Endothelial cell of umbilical vein (primary cell): ENCODE measurements around the gene SHC4. TPM values are rescaled to one million over a fixed set of nuclear protein-coding genes. Genes with fewer than 3 reads are reported as not detected.
A peak's percentile ranks its signal among the peaks of the same experiment; 100 is the strongest.

Source experiments
- BruUV-seq: library from RNA; stranded (reverse); fragments of 400-500 nt; replicated peaks from 2 replicates; lab custom pipeline; 2021; lab: Mats Ljungman, UMichigan
- CTCF ChIA-PET: fragments of 300-600, 350-600 bp; sonication (Branson Sonifier 250); formaldehyde crosslinking; loops from one replicate; lab custom pipeline; 2021; ENCODE audit warnings: antibody characterized with exemption, inconsistent platforms; lab: Charles Lee
- POLR2A ChIA-PET: fragments of 300-600, 350-600 bp; sonication (Branson Sonifier 250); formaldehyde crosslinking; loops from one replicate; lab custom pipeline; 2021; ENCODE audit warnings: antibody characterized with exemption, inconsistent platforms; lab: Charles Lee
- DNase-seq: peaks from one replicate; pipeline ENCODE4 v3.0.0-alpha.2; 2011; ENCODE audit warnings: low read depth, low spot score
- FAIRE-seq: peaks from 2 replicates; lab custom pipeline; 2011; peaks lifted over from hg19 to GRCh38; lab: Jason Lieb, UNC
- H2AFZ ChIP-seq: 2 replicates; pipeline ENCODE4 v1.6.0; 2012; ENCODE audit warnings: low read depth, low read length, control low read depth, inconsistent platforms
- H3K27ac ChIP-seq: 2 replicates; pipeline ENCODE4 v1.5.1; 2011; ENCODE audit warnings: low read depth, mild to moderate bottlenecking, control low read depth, low read length, moderate library complexity; ENCODE audit not compliant: insufficient read depth
- H3K27me3 ChIP-seq, 2 experiments: 2 replicates each; pipeline versions ENCODE4 v1.6.0 to v1.6.1; 2011; ENCODE audit warnings: low read length in 2 of 2, mixed read lengths in 1 of 2; ENCODE audit not compliant: control insufficient read depth in 2 of 2, insufficient read depth in 2 of 2
- H3K36me3 ChIP-seq, 2 experiments: 2 replicates in 1 of 2; 3 replicates in 1 of 2; pipeline ENCODE4 v1.5.1; 2011; ENCODE audit warnings: low read length in 2 of 2, mild to moderate bottlenecking in 1 of 2, moderate library complexity in 1 of 2; ENCODE audit not compliant: control insufficient read depth in 2 of 2, insufficient read depth in 2 of 2; ENCODE audit errors: extremely low read depth in 1 of 2
- H3K4me1 ChIP-seq: 3 replicates; pipeline ENCODE4 v1.5.1; 2011; ENCODE audit warnings: mild to moderate bottlenecking, low read length; ENCODE audit not compliant: control insufficient read depth, insufficient read depth; ENCODE audit errors: extremely low read depth
- H3K4me2 ChIP-seq: 2 replicates; pipeline ENCODE4 v1.6.1; 2011; ENCODE audit warnings: low read length, control low read depth, mixed read lengths; ENCODE audit not compliant: insufficient read depth
- H3K4me3 ChIP-seq, 3 experiments: fragments of 200-600 bp in 1 of 3; sonication (generic), shearing (Covaris generic) in 1 of 3; replicated peaks in 1 of 3; 2 replicates each; pipeline ENCODE4 v1.5.1; 2011 to 2016; ENCODE audit warnings: control low read depth in 3 of 3, low read length in 3 of 3, mild to moderate bottlenecking in 2 of 3, inconsistent platforms in 1 of 3, low read depth in 1 of 3, moderate library complexity in 1 of 3; ENCODE audit not compliant: insufficient read depth in 1 of 3
- H3K79me2 ChIP-seq: 2 replicates; pipeline ENCODE4 v1.6.0; 2012; ENCODE audit warnings: low read length, inconsistent platforms; ENCODE audit not compliant: control insufficient read depth, insufficient read depth
- H3K9ac ChIP-seq: replicated peaks from 2 replicates; pipeline ENCODE3; 2011; ENCODE audit warnings: low read length, control low read depth; ENCODE audit not compliant: insufficient read depth; ENCODE audit errors: extremely low read depth
- H3K9me1 ChIP-seq: replicated peaks from 3 replicates; pipeline ENCODE4 v1.6.0; 2011; ENCODE audit warnings: mild to moderate bottlenecking, low read length; ENCODE audit not compliant: control insufficient read depth, insufficient read depth; ENCODE audit errors: extremely low read depth
- H3K9me3 ChIP-seq: replicated peaks from 2 replicates; pipeline ENCODE4 v1.5.1; 2012; ENCODE audit warnings: low read length, inconsistent platforms; ENCODE audit not compliant: control insufficient read depth, insufficient read depth
- H4K20me1 ChIP-seq: replicated peaks from 2 replicates; pipeline ENCODE3; 2011; ENCODE audit warnings: mild to moderate bottlenecking, low read length; ENCODE audit not compliant: control insufficient read depth, insufficient read depth; ENCODE audit errors: extremely low read depth
- CTCF ChIP-seq, 2 donors: IDR thresholded peaks; 1 replicate in 1 of 2; 2 replicates in 1 of 2; pipeline ENCODE4 v1.5.1; 2011; ENCODE audit warnings: low read length in 2 of 2, mild to moderate bottlenecking in 2 of 2, moderate library complexity in 2 of 2, control low read depth in 1 of 2, inconsistent platforms in 1 of 2, low read depth in 1 of 2; ENCODE audit not compliant: insufficient read depth in 1 of 2; ENCODE audit errors: extremely low read depth in 1 of 2
- EZH2 ChIP-seq: IDR thresholded peaks from 2 replicates; pipeline ENCODE4 v1.6.1; 2012; ENCODE audit warnings: borderline replicate concordance, low read depth, mild to moderate bottlenecking, moderate library complexity, low read length, inconsistent platforms; ENCODE audit not compliant: severe bottlenecking
- FOS ChIP-seq: IDR thresholded peaks from 2 replicates; pipeline ENCODE4 v1.6.1; 2011; ENCODE audit warnings: mild to moderate bottlenecking, low read length, moderate library complexity, borderline replicate concordance; ENCODE audit not compliant: insufficient read depth
- GATA2 ChIP-seq: IDR thresholded peaks from 2 replicates; pipeline ENCODE4 v1.7.0; 2011; ENCODE audit warnings: low read depth, mild to moderate bottlenecking, moderate library complexity, mixed read lengths, low read length; ENCODE audit not compliant: insufficient read length, insufficient read depth
- JUN ChIP-seq: IDR thresholded peaks from 2 replicates; pipeline ENCODE4 v1.6.1; 2011; ENCODE audit warnings: borderline replicate concordance, low read depth; ENCODE audit not compliant: insufficient read length, insufficient read depth
- MAX ChIP-seq: IDR thresholded peaks from 2 replicates; pipeline ENCODE4 v1.6.1; 2011; ENCODE audit not compliant: insufficient read depth, insufficient read length
- MYC ChIP-seq: IDR thresholded peaks from one replicate; pipeline ENCODE4 v1.6.1; 2011; ENCODE audit warnings: mild to moderate bottlenecking, low read depth, low read length
- POLR2A ChIP-seq: IDR thresholded peaks from 2 replicates; pipeline ENCODE4 v1.6.1; 2012; ENCODE audit warnings: low read depth, mild to moderate bottlenecking, control low read depth, low read length
- POLR2AphosphoS5 ChIP-seq: IDR thresholded peaks from 2 replicates; pipeline ENCODE4 v1.6.1; 2012; ENCODE audit warnings: low read depth, mild to moderate bottlenecking, control low read depth, low read length, moderate library complexity; ENCODE audit not compliant: insufficient read depth
- dilution Hi-C: fragments of 300-500 bp; cut with MboI; formaldehyde crosslinking; loops from one replicate; pipeline ENCODE4 v1.15.0; 2019; ENCODE audit warnings: low sequenced_read_pairs; ENCODE audit not compliant: extremely low pct_ligation_motif_present
- intact Hi-C: fragments of 100-400 bp; cut with micrococcal nuclease; formaldehyde crosslinking; loops from one replicate; pipeline ENCODE4 v1.10.0; 2022
- polyA plus RNA-seq, 4 experiments: library from polyadenylated mRNA; depleted of rRNA in 3 of 4; stranded (reverse) in 3 of 4; unstranded in 1 of 4; fragments of >200 nt; gene quantifications; 2 replicates each; pipeline versions ENCODE4 v1.2.1 to v1.2.3, GENCODE V29; 2011 to 2012; ENCODE audit warnings: missing spikeins in 1 of 4
- total RNA-seq: library from RNA; stranded (reverse); gene quantifications from 2 replicates; pipeline ENCODE4 v1.2.3, GENCODE V29; 2021

Gene SHC4
- total and polyA plus RNA-seq, 2 donors (not counting 3 experiments of a cell fraction or from before 2014, with no cell fraction given): 0.20 TPM; not detected in 1

- Histone ChIP-seq H3K27ac (no peak overlapping the region), H3K9ac (no peak overlapping the region), H3K36me3 (peaks cover 0 to 5% of the 10 kb centered on the region in 2 experiments), H3K4me3 (no peak overlapping the region), H3K9me3 (no peaks in the 10 kb centered on the region), H2AFZ (peak overlapping the region; percentile 11), H3K79me2 (peaks cover 5% of the 10 kb centered on the region), H3K4me1 (peaks cover 3% of the 10 kb centered on the region), H4K20me1 (no peaks in the 10 kb centered on the region), H3K4me2 (no peak overlapping the region), H3K9me1 (no peaks in the 10 kb centered on the region), H3K27me3 (no peaks in the 10 kb centered on the region)
- POLR2A ChIA-PET: no interaction called here
- dilution Hi-C loops: no loop called here
- peak; percentile 26 for FAIRE-seq
- peak; percentile 39 for DNase-seq
- TF ChIP-seq MYC: no peak
- TF ChIP-seq POLR2A: no peak
- TF ChIP-seq POLR2AphosphoS5: no peak
- TF ChIP-seq JUN: no peak
- TF ChIP-seq FOS: no peak
- TF ChIP-seq CTCF (IDR thresholded peaks at IDR 0.05; ENCODE audit: extremely low read depth in 1 of 2, insufficient read depth in 1 of 2, low read depth in 1 of 2, low read length in 2 of 2): no peak
- TF ChIP-seq EZH2: no peak
- no peak for TF ChIP-seq GATA2
- no peak for TF ChIP-seq MAX
- intact Hi-C loops: no loop called here
- no TSS peak for BruUV-seq
- CTCF ChIA-PET: no interaction called here
Observed at GRCh38 chr15:48796930-48797329, 166.8 kb downstream of the SHC4 start.
